Ishikawa (cell line): ENCODE measurements around the gene SUMF2.

Source experiments
- CREB1 ChIP-seq: IDR thresholded peaks from 2 replicates; pipeline ENCODE4 v1.6.1; 2012; ENCODE audit warnings: low read depth
- EGR1 ChIP-seq: IDR thresholded peaks from 2 replicates; pipeline ENCODE4 v1.6.1; 2012
- EP300 ChIP-seq: IDR thresholded peaks from 2 replicates; pipeline ENCODE4 v1.6.1; 2012; ENCODE audit warnings: borderline replicate concordance
- FOXM1 ChIP-seq: IDR thresholded peaks from 2 replicates; pipeline ENCODE4 v1.6.1; 2012; ENCODE audit warnings: low read depth, borderline replicate concordance
- NFIC ChIP-seq: IDR thresholded peaks from 2 replicates; pipeline ENCODE4 v1.6.1; 2012
- REST ChIP-seq: IDR thresholded peaks from 2 replicates; pipeline ENCODE4 v1.6.1; 2012; ENCODE audit warnings: low read depth, mild to moderate bottlenecking
- YY1 ChIP-seq: IDR thresholded peaks from 2 replicates; pipeline ENCODE4 v1.6.1; 2012; ENCODE audit warnings: low read depth

- TF ChIP-seq REST (no peak), EP300 (no peak), CREB1 (no peak), FOXM1 (no peak), NFIC (no peak), YY1 (no peak), EGR1 (no peak)
These were observed 40.6 kb upstream of the SUMF2 start for GRCh38 chr7:56023500-56023899.
